ENCODE data around the gene EYA3. TPM values are rescaled to one million over a fixed set of nuclear protein-coding genes. Genes with fewer than 3 reads are reported as not detected.

EYA3 gene
- total RNA-seq, 6 experiments from 2014 or later: 24.2 to 31.3 (median 27.8) TPM

GRCh38 chr1:27993241-27993640 lies 95.2 kb downstream of the EYA3 start:
- Mint-ChIP-seq H3K36me3 (ENCODE audit: low read depth) (peaks cover 36% of the 10 kb centered on the region), H3K27me3 (ENCODE audit: insufficient read depth) (no peaks in the 10 kb centered on the region; the same call in 1 of the 2 replicates), H3K27ac (no peak overlapping the region), H3K9me3 (no peaks in the 10 kb centered on the region), H3K4me3 (no peak overlapping the region), H3K4me1 (ENCODE audit: low read depth) (peaks cover 11% of the 10 kb centered on the region)
- no peak for DNase-seq
- TF ChIP-seq CTCF (IDR thresholded peaks at IDR 0.05): no peak

GRCh38 chr1:27992276-27992675 lies 96.1 kb downstream of the EYA3 start:
- H3K4me1 Mint-ChIP-seq (ENCODE audit: low read depth): peaks cover 11% of the 10 kb centered on the region
- no peaks in the 10 kb centered on the region for H3K9me3 Mint-ChIP-seq
- TF ChIP-seq CTCF (IDR thresholded peaks at IDR 0.05): no peak
- H3K27me3 Mint-ChIP-seq (ENCODE audit: insufficient read depth): no peaks in the 10 kb centered on the region; the same call in 1 of the 2 replicates
- no peak overlapping the region for H3K27ac Mint-ChIP-seq
- H3K36me3 Mint-ChIP-seq (ENCODE audit: low read depth): peaks cover 34% of the 10 kb centered on the region
- no peak for DNase-seq
- no peak overlapping the region for H3K4me3 Mint-ChIP-seq

DNA sequence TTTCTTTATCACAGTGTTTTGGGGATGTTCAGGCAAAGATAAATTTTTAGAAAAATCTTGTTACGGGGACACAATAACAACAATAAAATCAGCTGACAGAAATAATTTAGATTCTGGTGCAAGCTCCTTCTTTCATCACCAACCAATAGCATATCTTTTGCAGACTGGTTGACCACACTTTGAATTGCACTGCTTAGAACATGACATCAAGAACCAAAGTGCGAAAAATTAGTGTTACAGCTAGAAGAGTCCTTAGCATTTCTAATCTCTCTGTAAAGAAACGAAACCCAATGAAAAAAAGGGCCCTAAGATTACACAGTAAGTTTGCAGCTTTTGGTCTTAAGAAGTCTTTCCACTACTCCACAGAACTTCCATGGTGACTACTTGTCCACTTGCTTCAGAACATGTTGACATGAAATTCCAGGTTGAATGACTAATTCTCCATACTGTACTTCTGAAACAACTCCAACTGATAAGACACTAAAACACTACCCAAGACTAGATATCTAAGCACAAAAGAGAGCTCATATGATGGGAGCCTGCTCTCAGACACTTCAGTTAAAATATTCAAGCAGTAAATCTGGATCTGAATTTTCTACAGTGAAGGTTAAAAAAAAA lies 97.4 kb downstream of the EYA3 start:
- no peak for DNase-seq
- H3K4me1 Mint-ChIP-seq (ENCODE audit: low read depth): peaks cover 11% of the 10 kb centered on the region
- no peak overlapping the region for H3K27ac Mint-ChIP-seq
- H3K27me3 Mint-ChIP-seq (ENCODE audit: insufficient read depth): no peaks in the 10 kb centered on the region; the same call in 1 of the 2 replicates
- peaks cover 39% of the 10 kb centered on the region for H3K36me3 Mint-ChIP-seq (ENCODE audit: low read depth)
- no peak for TF ChIP-seq CTCF (IDR thresholded peaks at IDR 0.05)
- H3K4me3 Mint-ChIP-seq: no peak overlapping the region
- no peaks in the 10 kb centered on the region for H3K9me3 Mint-ChIP-seq

GRCh38 chr1:27981145-27981544 lies 107.3 kb downstream of the EYA3 start:
- no peaks in the 10 kb centered on the region for H3K36me3 Mint-ChIP-seq (ENCODE audit: low read depth)
- H3K27me3 Mint-ChIP-seq (ENCODE audit: insufficient read depth): peaks cover 2% of the 10 kb centered on the region; the same call in 1 of the 2 replicates
- no peaks in the 10 kb centered on the region; the same call in 1 of the 2 replicates for H3K4me1 Mint-ChIP-seq (ENCODE audit: low read depth)
- DNase-seq: no peak
- no peak overlapping the region for H3K4me3 Mint-ChIP-seq
- no peak for TF ChIP-seq CTCF (IDR thresholded peaks at IDR 0.05)
- peak overlapping the region; percentile 79 for H3K27ac Mint-ChIP-seq
- H3K9me3 Mint-ChIP-seq: no peaks in the 10 kb centered on the region

GRCh38 chr1:27980216-27980845 lies 108.1 kb downstream of the EYA3 start:
- Mint-ChIP-seq H3K27ac (peak overlapping the region; percentile 79), H3K4me3 (no peak overlapping the region), H3K36me3 (ENCODE audit: low read depth) (no peaks in the 10 kb centered on the region), H3K9me3 (no peaks in the 10 kb centered on the region), H3K27me3 (ENCODE audit: insufficient read depth) (peaks cover 2% of the 10 kb centered on the region; the same call in 1 of the 2 replicates), H3K4me1 (ENCODE audit: low read depth) (no peaks in the 10 kb centered on the region; the same call in 1 of the 2 replicates)
- TF ChIP-seq CTCF (IDR thresholded peaks at IDR 0.05): no peak
- DNase-seq: peak; percentile 16

All from HFFc6 (cell line).